Caco-2 (cell line): ENCODE results near the gene FAM107B. TPM values are rescaled to one million over a fixed set of nuclear protein-coding genes. Genes with fewer than 3 reads are reported as not detected.

Experiments used
- BruUV-seq: library from RNA; stranded (reverse); fragments of 400-500 nt; replicated peaks from 2 replicates; lab custom pipeline; 2021; lab: Mats Ljungman, UMichigan
- CTCF ChIA-PET: fragments of 300-600 bp; sonication (Branson Sonifier 250); formaldehyde crosslinking; loops from one replicate; lab custom pipeline; 2022; ENCODE audit warnings: antibody characterized with exemption; lab: Charles Lee
- POLR2A ChIA-PET: fragments of 300-600 bp; sonication (Branson Sonifier 250); formaldehyde crosslinking; loops from one replicate; lab custom pipeline; 2022; ENCODE audit warnings: antibody characterized with exemption; lab: Charles Lee
- DNase-seq, 2 experiments: peaks; one replicate each; pipeline versions ENCODE4 v3.0.0 to v3.0.0-alpha.2; 2020 to 2022
- H3K27me3 ChIP-seq: replicated peaks from 2 replicates; pipeline ENCODE4 v1.6.0; 2011; ENCODE audit warnings: low read length; ENCODE audit not compliant: control insufficient read depth, insufficient read depth
- H3K36me3 ChIP-seq: 2 replicates; pipeline ENCODE4 v1.5.1; 2011; ENCODE audit warnings: low read length; ENCODE audit not compliant: control insufficient read depth, insufficient read depth
- H3K4me1 ChIP-seq: fragments of 250-450 bp; sonication (Bioruptor Pico); 2 replicates; pipeline ENCODE4 v1.5.1; 2020; ENCODE audit warnings: mild to moderate bottlenecking
- H3K4me3 ChIP-seq: 2 replicates; pipeline ENCODE4 v1.5.1; 2011; ENCODE audit warnings: low read depth, mild to moderate bottlenecking, control low read depth, low read length
- H3K9me3 ChIP-seq: fragments of 250-450 bp; sonication (Bioruptor Pico); 2 replicates; pipeline ENCODE4 v1.5.1; 2020; ENCODE audit warnings: mild to moderate bottlenecking, moderate library complexity
- H3K27ac Mint-ChIP-seq: one replicate; pipeline ENCODE4 v1.8.0; 2022; ENCODE audit warnings: mixed read lengths; ENCODE audit not compliant: unreplicated experiment
- H3K27me3 Mint-ChIP-seq: one replicate; pipeline ENCODE4 v1.8.0; 2022; ENCODE audit warnings: mixed read lengths; ENCODE audit not compliant: insufficient read depth, unreplicated experiment
- H3K36me3 Mint-ChIP-seq: one replicate; pipeline ENCODE4 v1.8.0; 2022; ENCODE audit warnings: mild to moderate bottlenecking, mixed read lengths; ENCODE audit not compliant: insufficient read depth, unreplicated experiment
- H3K4me1 Mint-ChIP-seq: one replicate; pipeline ENCODE4 v1.8.0; 2022; ENCODE audit warnings: low read depth, mixed read lengths; ENCODE audit not compliant: unreplicated experiment
- H3K4me3 Mint-ChIP-seq: one replicate; pipeline ENCODE4 v1.8.0; 2022; ENCODE audit warnings: mild to moderate bottlenecking, moderate library complexity, mixed read lengths; ENCODE audit not compliant: unreplicated experiment
- H3K9me3 Mint-ChIP-seq: one replicate; pipeline ENCODE4 v1.8.0; 2022; ENCODE audit warnings: mixed read lengths; ENCODE audit not compliant: unreplicated experiment
- intact Hi-C: fragments of 100-400 bp; cut with micrococcal nuclease; formaldehyde crosslinking; loops from one replicate; pipeline ENCODE4 v1.10.0; 2022; ENCODE audit not compliant: unreplicated experiment
- total RNA-seq: library from RNA; stranded (reverse); gene quantifications from 2 replicates; pipeline ENCODE4 v1.2.3, GENCODE V29; 2022
- TF ChIP-seq, protein P1 (sequence below), 2 experiments: fragments of 200-600 bp in 1 of 2; IDR thresholded peaks; 1 replicate in 1 of 2; 2 replicates in 1 of 2; pipeline versions ENCODE4 v1.5.1 to v1.8.0; 2011 to 2022; ENCODE audit warnings: antibody characterized with exemption in 1 of 2, control low read depth in 1 of 2, inconsistent platforms in 1 of 2, low read depth in 1 of 2, low read length in 1 of 2, mild to moderate bottlenecking in 1 of 2, moderate library complexity in 1 of 2; ENCODE audit not compliant: insufficient read depth in 1 of 2, severe bottlenecking in 1 of 2, unreplicated experiment in 1 of 2

Gene FAM107B
- total RNA-seq, 1 experiment from 2014 or later, result 206 TPM

DNA sequence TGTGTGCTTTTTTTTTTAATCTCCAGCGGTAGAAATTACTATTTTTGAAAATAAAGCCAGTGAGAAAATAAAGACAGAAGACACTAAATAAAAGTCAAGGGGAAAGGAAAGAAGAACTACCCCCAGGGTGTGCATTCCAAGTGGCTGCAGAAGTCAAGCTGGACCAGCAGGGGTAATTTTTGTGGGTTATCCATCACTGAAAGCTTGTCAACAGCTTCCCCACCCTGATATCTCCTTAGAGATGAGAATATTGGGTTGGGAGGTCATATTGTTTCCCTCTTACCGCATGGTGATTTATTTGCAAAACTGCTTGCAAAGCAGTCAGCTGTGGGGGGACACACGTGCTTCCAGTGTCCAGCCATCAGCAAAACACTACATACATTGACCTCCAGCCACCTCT is 46.4 kb downstream of the FAM107B start:
- peaks cover 8% of the 10 kb centered on the region; the same call in 1 of the 2 replicates for H3K9me3 ChIP-seq
- POLR2A ChIA-PET, result no interaction called here
- no peak overlapping the region for H3K27ac Mint-ChIP-seq
- no TSS peak for BruUV-seq
- no peaks in the 10 kb centered on the region for H3K36me3 ChIP-seq
- intact Hi-C loops, result no loop called here
- H3K4me3 ChIP-seq, result no peak overlapping the region
- H3K27me3 ChIP-seq, result no peaks in the 10 kb centered on the region
- TF ChIP-seq, protein P1, sequence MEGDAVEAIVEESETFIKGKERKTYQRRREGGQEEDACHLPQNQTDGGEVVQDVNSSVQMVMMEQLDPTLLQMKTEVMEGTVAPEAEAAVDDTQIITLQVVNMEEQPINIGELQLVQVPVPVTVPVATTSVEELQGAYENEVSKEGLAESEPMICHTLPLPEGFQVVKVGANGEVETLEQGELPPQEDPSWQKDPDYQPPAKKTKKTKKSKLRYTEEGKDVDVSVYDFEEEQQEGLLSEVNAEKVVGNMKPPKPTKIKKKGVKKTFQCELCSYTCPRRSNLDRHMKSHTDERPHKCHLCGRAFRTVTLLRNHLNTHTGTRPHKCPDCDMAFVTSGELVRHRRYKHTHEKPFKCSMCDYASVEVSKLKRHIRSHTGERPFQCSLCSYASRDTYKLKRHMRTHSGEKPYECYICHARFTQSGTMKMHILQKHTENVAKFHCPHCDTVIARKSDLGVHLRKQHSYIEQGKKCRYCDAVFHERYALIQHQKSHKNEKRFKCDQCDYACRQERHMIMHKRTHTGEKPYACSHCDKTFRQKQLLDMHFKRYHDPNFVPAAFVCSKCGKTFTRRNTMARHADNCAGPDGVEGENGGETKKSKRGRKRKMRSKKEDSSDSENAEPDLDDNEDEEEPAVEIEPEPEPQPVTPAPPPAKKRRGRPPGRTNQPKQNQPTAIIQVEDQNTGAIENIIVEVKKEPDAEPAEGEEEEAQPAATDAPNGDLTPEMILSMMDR (IDR thresholded peaks at IDR 0.05; ENCODE audit: insufficient read depth in 1 of 2, low read depth in 1 of 2, low read length in 1 of 2, severe bottlenecking in 1 of 2, unreplicated experiment in 1 of 2), result no peak
- H3K4me1 ChIP-seq, result no peaks in the 10 kb centered on the region
- no peak for DNase-seq
- no peaks in the 10 kb centered on the region for H3K36me3 Mint-ChIP-seq
- CTCF ChIA-PET, result interaction anchor here (0.5 kb wide), 1 partner anchor 244 kb away, joined by 3 read pairs; no protein-coding TSS in a partner anchor
- peaks cover 11% of the 10 kb centered on the region for H3K9me3 Mint-ChIP-seq
- no peak overlapping the region for H3K4me3 Mint-ChIP-seq
- no peaks in the 10 kb centered on the region for H3K27me3 Mint-ChIP-seq
- H3K4me1 Mint-ChIP-seq, result no peaks in the 10 kb centered on the region

DNA sequence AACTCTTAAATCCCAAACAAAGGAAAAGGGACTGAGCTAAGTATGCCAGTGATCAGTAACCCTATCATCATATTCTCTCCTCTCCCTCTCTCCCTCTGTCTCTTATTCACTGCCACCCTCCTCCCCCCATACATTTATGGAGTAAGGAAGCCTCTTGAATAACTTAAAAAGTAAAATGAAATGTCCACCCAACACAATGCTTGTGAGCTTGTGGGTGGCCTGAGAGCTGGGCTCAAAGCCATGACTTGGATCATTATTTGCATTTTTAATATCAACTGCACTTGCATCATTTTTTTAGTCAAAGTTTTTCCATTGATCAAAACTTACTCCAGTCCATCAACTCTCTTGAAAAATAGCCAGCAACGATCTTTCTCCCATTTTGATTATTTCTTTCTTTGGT is 46.8 kb downstream of the FAM107B start:
- H3K27me3 Mint-ChIP-seq, result no peaks in the 10 kb centered on the region
- no peaks in the 10 kb centered on the region for H3K36me3 ChIP-seq
- H3K36me3 Mint-ChIP-seq, result no peaks in the 10 kb centered on the region
- intact Hi-C loops, result no loop called here
- ChIA-PET CTCF (no interaction called here), POLR2A (no interaction called here)
- no peak overlapping the region for H3K4me3 ChIP-seq
- no peaks in the 10 kb centered on the region for H3K4me1 Mint-ChIP-seq
- H3K27ac Mint-ChIP-seq, result no peak overlapping the region
- no peaks in the 10 kb centered on the region for H3K4me1 ChIP-seq
- no peaks in the 10 kb centered on the region for H3K27me3 ChIP-seq
- H3K9me3 Mint-ChIP-seq, result peaks cover 15% of the 10 kb centered on the region
- H3K4me3 Mint-ChIP-seq, result no peak overlapping the region
- H3K9me3 ChIP-seq, result peaks cover 8% of the 10 kb centered on the region; the same call in 1 of the 2 replicates
- TF ChIP-seq, protein P1 (IDR thresholded peaks at IDR 0.05; ENCODE audit: insufficient read depth in 1 of 2, low read depth in 1 of 2, low read length in 1 of 2, severe bottlenecking in 1 of 2, unreplicated experiment in 1 of 2), result no peak
- no peak for DNase-seq
- no TSS peak for BruUV-seq

DNA sequence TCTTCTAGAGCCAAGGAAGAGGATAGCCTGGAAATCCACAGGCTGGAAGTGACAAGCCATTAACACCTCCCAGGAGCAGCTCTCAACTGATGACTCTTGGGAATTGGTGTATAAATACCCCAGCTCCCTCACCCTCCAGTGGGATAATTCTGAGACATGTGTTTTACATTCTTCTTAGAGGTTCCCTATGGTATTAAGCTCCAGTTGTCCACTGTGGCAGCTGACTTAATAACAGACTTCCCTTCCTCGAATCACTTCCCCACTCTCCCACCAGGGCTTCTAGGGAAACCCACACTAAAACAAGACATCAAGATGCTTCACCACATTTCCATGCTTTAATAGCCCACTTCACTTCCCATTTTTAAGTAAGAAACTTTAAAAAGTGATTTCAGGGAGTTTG is 47.2 kb downstream of the FAM107B start:
- Histone ChIP-seq H3K9me3 (peaks cover 8% of the 10 kb centered on the region; the same call in 1 of the 2 replicates), H3K4me3 (no peak overlapping the region), H3K36me3 (no peaks in the 10 kb centered on the region), H3K4me1 (no peaks in the 10 kb centered on the region), H3K27me3 (no peaks in the 10 kb centered on the region)
- H3K4me1 Mint-ChIP-seq, result no peaks in the 10 kb centered on the region
- intact Hi-C loops, result no loop called here
- ChIA-PET CTCF (no interaction called here), POLR2A (no interaction called here)
- peaks cover 20% of the 10 kb centered on the region for H3K9me3 Mint-ChIP-seq
- no peak overlapping the region for H3K27ac Mint-ChIP-seq
- TF ChIP-seq, protein P1 (IDR thresholded peaks at IDR 0.05; ENCODE audit: insufficient read depth in 1 of 2, low read depth in 1 of 2, low read length in 1 of 2, severe bottlenecking in 1 of 2, unreplicated experiment in 1 of 2), result no peak
- no peak overlapping the region for H3K4me3 Mint-ChIP-seq
- no peaks in the 10 kb centered on the region for H3K27me3 Mint-ChIP-seq
- no peaks in the 10 kb centered on the region for H3K36me3 Mint-ChIP-seq
- no peak for DNase-seq
- BruUV-seq, result no TSS peak
